Measurements from ENCODE around the gene POLE2.
"Not testable (repeated sequence)": the region's sequence is repeated elsewhere in the genome, so short reads cannot be mapped to it uniquely, and the experiment has no call there.

Gene POLE2

DNA sequence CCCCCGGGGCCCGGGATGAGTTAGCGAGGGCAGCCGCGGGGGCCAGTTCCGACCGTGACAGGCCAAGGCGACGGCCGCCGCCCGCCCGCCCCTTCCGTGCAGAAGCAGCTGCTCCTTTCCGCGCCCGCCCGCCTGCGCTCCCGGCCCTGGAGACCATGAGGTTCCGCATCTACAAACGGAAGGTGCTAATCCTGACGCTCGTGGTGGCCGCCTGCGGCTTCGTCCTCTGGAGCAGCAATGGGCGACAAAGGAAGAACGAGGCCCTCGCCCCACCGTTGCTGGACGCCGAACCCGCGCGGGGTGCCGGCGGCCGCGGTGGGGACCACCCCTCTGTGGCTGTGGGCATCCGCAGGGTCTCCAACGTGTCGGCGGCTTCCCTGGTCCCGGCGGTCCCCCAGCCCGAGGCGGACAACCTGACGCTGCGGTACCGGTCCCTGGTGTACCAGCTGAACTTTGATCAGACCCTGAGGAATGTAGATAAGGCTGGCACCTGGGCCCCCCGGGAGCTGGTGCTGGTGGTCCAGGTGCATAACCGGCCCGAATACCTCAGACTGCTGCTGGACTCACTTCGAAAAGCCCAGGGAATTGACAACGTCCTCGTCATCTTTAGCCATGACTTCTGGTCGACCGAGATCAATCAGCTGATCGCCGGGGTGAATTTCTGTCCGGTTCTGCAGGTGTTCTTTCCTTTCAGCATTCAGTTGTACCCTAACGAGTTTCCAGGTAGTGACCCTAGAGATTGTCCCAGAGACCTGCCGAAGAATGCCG is 66.7 kb downstream of the POLE2 start:
- TF ChIP-seq, protein P1, sequence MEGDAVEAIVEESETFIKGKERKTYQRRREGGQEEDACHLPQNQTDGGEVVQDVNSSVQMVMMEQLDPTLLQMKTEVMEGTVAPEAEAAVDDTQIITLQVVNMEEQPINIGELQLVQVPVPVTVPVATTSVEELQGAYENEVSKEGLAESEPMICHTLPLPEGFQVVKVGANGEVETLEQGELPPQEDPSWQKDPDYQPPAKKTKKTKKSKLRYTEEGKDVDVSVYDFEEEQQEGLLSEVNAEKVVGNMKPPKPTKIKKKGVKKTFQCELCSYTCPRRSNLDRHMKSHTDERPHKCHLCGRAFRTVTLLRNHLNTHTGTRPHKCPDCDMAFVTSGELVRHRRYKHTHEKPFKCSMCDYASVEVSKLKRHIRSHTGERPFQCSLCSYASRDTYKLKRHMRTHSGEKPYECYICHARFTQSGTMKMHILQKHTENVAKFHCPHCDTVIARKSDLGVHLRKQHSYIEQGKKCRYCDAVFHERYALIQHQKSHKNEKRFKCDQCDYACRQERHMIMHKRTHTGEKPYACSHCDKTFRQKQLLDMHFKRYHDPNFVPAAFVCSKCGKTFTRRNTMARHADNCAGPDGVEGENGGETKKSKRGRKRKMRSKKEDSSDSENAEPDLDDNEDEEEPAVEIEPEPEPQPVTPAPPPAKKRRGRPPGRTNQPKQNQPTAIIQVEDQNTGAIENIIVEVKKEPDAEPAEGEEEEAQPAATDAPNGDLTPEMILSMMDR (IDR thresholded peaks at IDR 0.05; ENCODE audit: low read depth, low read length, missing control alignments) = no peak
- no peak for DNase-seq (ENCODE audit: extremely low read depth, low read depth)
- peak overlapping the region; percentile 87 for H3K4me3 ChIP-seq (replicated peaks; ENCODE audit: low read depth, low read length)

DNA sequence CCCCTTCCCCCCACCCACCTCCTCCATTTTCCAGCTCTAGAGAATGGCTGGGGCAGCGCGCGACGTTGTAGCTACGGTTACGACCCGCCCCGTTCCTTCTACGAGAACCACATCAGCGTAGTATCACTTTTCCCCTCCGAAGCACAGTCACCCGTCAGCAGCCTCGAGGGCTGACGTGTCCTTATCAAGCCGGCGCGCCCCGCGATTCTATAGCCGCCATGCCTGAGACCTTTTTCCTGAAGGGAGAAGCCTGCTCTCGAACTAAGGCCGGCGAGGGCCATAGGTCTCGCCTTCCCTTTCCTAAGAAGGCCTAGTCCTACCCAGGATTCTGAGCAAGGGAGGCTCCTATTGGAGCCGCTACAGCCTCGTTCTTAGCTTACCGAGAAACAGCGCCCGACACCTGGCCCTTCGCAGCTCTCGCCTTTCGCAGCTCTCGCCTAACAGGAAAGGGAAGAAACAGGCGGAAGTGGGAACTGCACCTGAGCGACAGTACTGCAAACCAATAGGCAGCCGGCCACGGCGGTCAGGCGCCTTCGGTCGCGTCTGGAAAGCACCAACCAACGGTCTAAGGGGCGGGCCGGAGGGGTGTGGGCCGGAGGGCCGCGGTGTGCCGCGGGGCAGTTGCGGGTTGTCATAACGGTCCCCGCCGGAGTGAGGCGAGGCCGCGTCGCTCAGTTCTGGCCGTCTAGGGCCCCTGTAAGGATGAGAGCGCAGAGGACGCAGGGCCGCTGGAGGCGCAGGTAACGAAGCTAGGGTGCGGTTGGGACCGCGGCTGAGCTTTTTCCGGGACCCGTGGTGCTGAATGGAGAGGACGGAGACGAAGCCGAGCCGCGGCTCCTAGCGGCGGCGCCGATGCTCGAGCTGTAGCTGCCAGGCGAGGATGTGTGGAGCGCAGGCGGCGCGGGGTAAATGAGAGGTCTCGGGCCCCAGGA is 67.6 kb downstream of the POLE2 start, which contains the start of the genes MGAT2 and RPL36AL:
Gene MGAT2 (plus strand): TSS at position 618 of the 932 bp plus-strand sequence. CDS start 470 bp downstream, outside the sequence.
Gene RPL36AL (minus strand): TSS at position 445 of the 932 bp plus-strand sequence. CDS start 1,522 bp downstream, outside the sequence.
- peak within 1 kb of the TSS; percentile 87 for H3K4me3 ChIP-seq (replicated peaks; ENCODE audit: low read depth, low read length)
- peak; percentile 98 for DNase-seq (ENCODE audit: extremely low read depth, low read depth)
- TF ChIP-seq, protein P1 (IDR thresholded peaks at IDR 0.05; ENCODE audit: low read depth, low read length, missing control alignments) = no peak

DNA sequence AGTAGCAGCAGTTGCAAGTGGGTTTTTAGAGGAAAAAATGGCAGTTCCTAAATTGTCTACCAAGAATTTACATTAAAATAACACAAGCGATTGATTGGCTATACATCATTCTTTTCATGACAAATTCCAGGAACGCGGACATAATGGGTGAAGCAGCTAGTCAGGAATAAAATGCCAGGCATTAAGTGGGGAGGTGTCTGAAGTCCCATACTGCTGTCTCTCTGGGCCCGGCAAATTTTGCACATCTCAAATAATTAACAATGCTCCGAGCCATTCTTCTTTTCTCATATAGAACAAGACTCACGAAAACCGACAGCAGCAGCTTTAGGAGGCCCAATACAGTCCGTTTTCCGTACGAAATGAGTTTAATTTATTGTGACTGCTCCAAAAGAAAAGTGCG is 68.3 kb downstream of the POLE2 start:
- no peak for DNase-seq (ENCODE audit: extremely low read depth, low read depth)
- H3K4me3 ChIP-seq (replicated peaks; ENCODE audit: low read depth, low read length) = peak overlapping the region; percentile 87
- TF ChIP-seq, protein P1 (IDR thresholded peaks at IDR 0.05; ENCODE audit: low read depth, low read length, missing control alignments) = no peak

DNA sequence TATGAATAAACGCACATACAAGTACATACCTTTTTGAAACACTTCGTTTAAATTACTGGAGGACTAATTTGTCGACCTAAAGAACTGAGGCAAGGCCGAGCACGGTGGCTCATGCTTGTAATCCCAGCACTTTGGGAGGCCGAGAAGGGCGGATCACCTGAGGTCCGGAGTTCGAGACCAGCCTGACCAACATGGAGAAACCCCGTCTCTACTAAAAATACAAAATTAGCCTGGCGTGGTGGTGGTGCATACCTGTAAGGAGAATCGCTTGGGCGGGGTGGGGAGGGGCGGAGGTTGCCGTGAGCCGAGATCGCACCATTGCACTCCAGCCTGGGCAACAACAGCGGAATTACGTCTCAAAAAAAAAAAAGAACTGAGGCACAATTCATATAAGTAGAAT is 68.7 kb downstream of the POLE2 start:
- peak overlapping the region; percentile 87 for H3K4me3 ChIP-seq (replicated peaks; ENCODE audit: low read depth, low read length)
- DNase-seq (ENCODE audit: extremely low read depth, low read depth) = not testable (repeated sequence)

DNA sequence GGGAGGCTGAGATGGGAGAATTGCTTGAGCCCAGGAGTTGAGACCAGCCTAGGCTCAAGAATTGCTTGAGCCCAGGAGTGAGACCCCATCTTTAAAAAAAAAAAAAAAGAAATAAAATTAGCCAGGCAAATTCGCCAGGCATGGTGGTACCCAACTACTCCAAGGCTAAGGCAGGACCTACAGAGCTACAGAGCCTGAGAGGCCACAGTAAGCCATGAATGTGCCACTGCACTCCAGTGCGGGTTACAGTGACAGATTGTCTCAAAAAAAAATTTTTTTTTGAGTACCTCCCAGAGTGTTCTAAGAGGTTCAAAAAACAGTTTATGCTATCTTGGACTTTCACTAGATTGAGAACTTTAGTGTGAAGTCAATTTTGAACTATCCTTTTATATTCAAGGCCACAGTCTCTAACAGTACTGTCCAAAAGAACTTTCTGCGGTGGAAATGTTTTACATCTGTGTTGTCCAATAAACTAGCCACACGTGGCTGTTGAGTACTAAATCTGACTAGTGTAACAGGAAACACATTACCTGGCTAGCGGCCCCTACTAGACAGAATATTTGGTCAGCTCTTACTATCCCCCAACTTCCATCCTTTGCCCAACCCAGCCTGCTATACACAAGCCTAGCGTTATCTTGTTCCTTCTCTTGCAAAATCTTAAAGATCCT is 70.0 kb downstream of the POLE2 start:
- TF ChIP-seq, protein P1 (IDR thresholded peaks at IDR 0.05; ENCODE audit: low read depth, low read length, missing control alignments) = no peak
- no peak for DNase-seq (ENCODE audit: extremely low read depth, low read depth)
- no peak overlapping the region for H3K4me3 ChIP-seq (replicated peaks; ENCODE audit: low read depth, low read length)

DNA sequence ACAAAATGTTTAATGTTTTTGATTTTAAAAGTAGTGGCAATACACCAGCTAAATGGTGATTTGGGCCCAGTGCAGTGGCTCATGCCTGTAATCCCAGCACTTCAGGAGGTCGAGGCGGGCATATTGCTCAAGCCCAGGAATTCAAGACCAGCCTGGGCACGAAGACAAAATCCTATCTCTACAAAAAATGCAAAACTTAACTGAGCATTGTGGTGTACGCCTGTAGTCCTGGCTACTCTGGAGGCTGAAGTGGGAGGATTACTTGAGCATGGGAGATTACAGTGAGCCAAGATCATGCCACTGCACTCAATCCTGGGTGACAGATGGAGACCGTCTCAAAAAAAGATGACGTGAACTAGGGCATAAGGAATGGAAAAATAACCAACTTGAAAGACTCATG is 72.2 kb downstream of the POLE2 start:
- H3K4me3 ChIP-seq (replicated peaks; ENCODE audit: low read depth, low read length) = no peak overlapping the region
- DNase-seq (ENCODE audit: extremely low read depth, low read depth) = no peak
- TF ChIP-seq, protein P1 (IDR thresholded peaks at IDR 0.05; ENCODE audit: low read depth, low read length, missing control alignments) = no peak

Measured in HFF-Myc (cell line).